Muscle of leg (tissue), 11 donors: ENCODE data around the gene VAMP8. TPM values are rescaled to one million over a fixed set of nuclear protein-coding genes. Genes with fewer than 3 reads are reported as not detected.
"Not testable (repeated sequence)": the region's sequence is repeated elsewhere in the genome, so short reads cannot be mapped to it uniquely, and the experiment has no call there.

Source experiments
- DNase-seq: peaks from one replicate; pipeline ENCODE4 v3.0.0; 2013
- H3K27ac ChIP-seq: one replicate; pipeline ENCODE4 v1.5.1; 2013; ENCODE audit warnings: mild to moderate bottlenecking, low read length, control low read depth
- H3K27me3 ChIP-seq: one replicate; pipeline ENCODE4 v1.6.1; 2013; ENCODE audit warnings: low read length; ENCODE audit not compliant: control insufficient read depth, insufficient read depth
- H3K36me3 ChIP-seq: one replicate; pipeline ENCODE4 v1.6.1; 2013; ENCODE audit warnings: low read length; ENCODE audit not compliant: control insufficient read depth, insufficient read depth
- H3K4me1 ChIP-seq: one replicate; pipeline ENCODE4 v1.6.1; 2013; ENCODE audit warnings: low read length; ENCODE audit not compliant: control insufficient read depth, insufficient read depth
- H3K4me3 ChIP-seq: one replicate; pipeline ENCODE4 v1.5.1; 2013; ENCODE audit warnings: low read length, control low read depth
- H3K9me3 ChIP-seq: replicated peaks from 2 replicates; pipeline ENCODE4 v1.6.1; 2013; ENCODE audit warnings: low read depth, low read length; ENCODE audit not compliant: control insufficient read depth
- WGBS: methylation state at CpG from one replicate; pipeline ENCODE4 v1.1.5; 2013; ENCODE audit warnings: missing lambda C conversion rate; ENCODE audit not compliant: insufficient coverage; 5-methylcytosine and 5-hydroxymethylcytosine counted together
- polyA plus RNA-seq, 8 donors: library from polyadenylated mRNA; unstranded; fragments of 120-200 nt; gene quantifications; one replicate each; pipeline versions ENCODE4 v1.2.1 to v1.2.3, GENCODE V29; 2013; ENCODE audit warnings: inconsistent platforms in 1 of 8, low replicate concordance in 1 of 8; ENCODE audit not compliant: insufficient read length in 8 of 8, insufficient read depth in 1 of 8
- total RNA-seq: library from RNA; stranded (reverse); fragments of 120-200 nt; gene quantifications from one replicate; pipeline ENCODE4 v1.2.4, GENCODE V29; 2013

VAMP8 gene
- total and polyA plus RNA-seq, 9 donors = 9.8 to 17.8 (median 12.3) TPM

GRCh38 chr2:85537600-85538506, 39.5 kb upstream of the VAMP8 start:
- Histone ChIP-seq H3K4me1 (peaks cover 19% of the 10 kb centered on the region), H3K4me3 (peak overlapping the region; percentile 94), H3K27me3 (no peaks in the 10 kb centered on the region), H3K9me3 (no peaks in the 10 kb centered on the region), H3K27ac (peak overlapping the region; percentile 98), H3K36me3 (peaks cover 25% of the 10 kb centered on the region)
- DNase-seq = peak; percentile 69
- WGBS = under 1% methylated on average over 28 of the region's 35 CpGs

DNA sequence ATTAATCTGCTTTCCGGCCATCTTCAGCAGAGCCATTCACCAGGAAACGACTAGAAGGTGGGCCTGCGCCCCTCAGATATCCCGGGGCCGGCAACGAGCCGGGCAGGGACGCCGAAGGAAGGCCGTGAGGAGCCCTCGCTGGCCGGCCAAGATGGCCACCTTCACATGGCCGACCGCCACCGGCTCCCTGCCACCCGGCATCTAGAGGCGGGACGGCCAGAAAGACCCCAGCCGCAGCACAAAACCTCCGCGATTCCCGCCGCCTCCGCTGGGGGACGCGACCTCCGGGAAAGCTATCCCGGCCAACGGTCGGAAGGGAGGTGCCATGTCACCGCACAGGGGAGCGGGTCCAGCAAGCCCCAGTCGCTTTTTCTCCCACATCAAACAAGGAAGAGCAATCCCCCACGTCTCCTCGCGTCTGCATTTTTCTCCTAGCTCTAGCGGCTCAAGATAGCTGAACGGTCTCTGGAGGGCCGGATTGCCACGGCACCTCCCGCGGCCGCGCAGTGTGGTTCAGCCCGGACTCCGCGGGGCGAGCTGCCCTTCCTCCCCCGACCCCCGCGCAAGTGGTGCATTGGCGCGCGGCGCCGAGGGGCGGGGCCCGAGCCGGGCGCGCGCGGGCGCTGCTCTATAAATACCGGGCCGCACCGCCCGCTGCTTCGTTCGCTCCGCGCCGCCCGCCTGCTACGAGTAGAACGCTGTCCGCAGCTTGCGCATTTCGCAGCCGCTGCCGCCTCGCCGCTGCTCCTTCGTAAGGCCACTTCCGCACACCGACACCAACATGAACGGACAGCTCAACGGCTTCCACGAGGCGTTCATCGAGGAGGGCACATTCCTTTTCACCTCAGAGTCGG, 38.7 kb upstream of the VAMP8 start, which contains the start of gene MAT2A:
Gene MAT2A, plus strand, starts transcription at position 662 of the 854 bp plus-strand sequence. Its CDS starts 120 bp downstream, at position 782.
- Histone ChIP-seq H3K4me1 (peaks cover 19% of the 10 kb centered on the region), H3K9me3 (no peaks in the 10 kb centered on the region), H3K27me3 (no peaks in the 10 kb centered on the region), H3K27ac (peak within 1 kb of the TSS; percentile 98), H3K36me3 (peaks cover 34% of the 10 kb centered on the region), H3K4me3 (peak within 1 kb of the TSS; percentile 94)
- WGBS = under 1% methylated on average over 91 of the region's 92 CpGs
- peak; percentile 98 for DNase-seq

- WGBS = under 1% methylated on average over 41 of the region's 67 CpGs
- no peaks in the 10 kb centered on the region for H3K9me3 ChIP-seq
- H3K4me1 ChIP-seq = peaks cover 19% of the 10 kb centered on the region
- H3K36me3 ChIP-seq = peaks cover 42% of the 10 kb centered on the region
- H3K27me3 ChIP-seq = no peaks in the 10 kb centered on the region
- peak overlapping the region; percentile 96 for H3K27ac ChIP-seq
- H3K4me3 ChIP-seq = peak overlapping the region; percentile 94
- peak; percentile 91 for DNase-seq
Measured at GRCh38 chr2:85539361-85540132, 37.8 kb upstream of the VAMP8 start.

DNA sequence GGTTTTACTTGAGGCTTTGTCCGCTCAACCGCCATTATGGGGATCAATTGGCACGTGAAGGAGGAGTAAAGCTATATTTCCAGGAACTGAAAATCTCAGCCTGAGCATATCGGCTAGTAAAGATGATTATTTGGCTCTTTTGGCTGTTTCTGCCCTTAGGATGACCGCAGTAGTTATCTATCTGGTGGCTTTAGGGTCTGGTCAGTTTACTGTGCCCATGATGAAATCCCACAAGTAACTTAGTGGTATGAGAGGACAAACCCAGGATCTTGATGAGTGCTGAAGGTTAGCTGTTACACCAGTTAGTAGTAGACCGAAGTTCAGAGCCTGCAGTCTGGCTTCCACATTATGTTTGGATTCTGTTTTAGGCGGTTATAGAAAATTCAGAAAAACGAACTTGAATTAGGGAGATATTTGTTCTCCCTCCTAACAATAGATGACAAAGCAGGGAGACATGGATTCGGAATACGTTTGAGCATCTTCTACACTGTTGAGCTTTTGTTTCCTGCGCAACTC, 37.2 kb upstream of the VAMP8 start:
- Histone ChIP-seq H3K4me1 (peaks cover 19% of the 10 kb centered on the region), H3K9me3 (no peaks in the 10 kb centered on the region), H3K27me3 (no peaks in the 10 kb centered on the region), H3K4me3 (peak overlapping the region; percentile 94), H3K36me3 (peaks cover 47% of the 10 kb centered on the region), H3K27ac (peak overlapping the region; percentile 96)
- DNase-seq = no peak
- 0% methylated on average over 5 of the region's 11 CpGs for WGBS

- peaks cover 19% of the 10 kb centered on the region for H3K4me1 ChIP-seq
Measured at GRCh38 chr2:85541262-85541661, 36.1 kb upstream of the VAMP8 start.

GRCh38 chr2:85541753-85542457, 35.5 kb upstream of the VAMP8 start:
- Histone ChIP-seq H3K4me1 (peaks cover 19% of the 10 kb centered on the region), H3K27ac (no peak overlapping the region), H3K9me3 (no peaks in the 10 kb centered on the region), H3K4me3 (no peak overlapping the region), H3K27me3 (no peaks in the 10 kb centered on the region), H3K36me3 (peaks cover 63% of the 10 kb centered on the region)
- WGBS = no CpG with 5 or more reads among the region's 5 CpGs
- no peak for DNase-seq

More at GRCh38 chr2:85541262-85541661, 36.1 kb upstream of the VAMP8 start:
- no peaks in the 10 kb centered on the region for H3K9me3 ChIP-seq
- peaks cover 57% of the 10 kb centered on the region for H3K36me3 ChIP-seq
- no peak for DNase-seq
- H3K27ac ChIP-seq = no peak overlapping the region
- 79% methylated on average over 2 of the region's 4 CpGs for WGBS
- no peaks in the 10 kb centered on the region for H3K27me3 ChIP-seq
- peak overlapping the region; percentile 94 for H3K4me3 ChIP-seq

DNA sequence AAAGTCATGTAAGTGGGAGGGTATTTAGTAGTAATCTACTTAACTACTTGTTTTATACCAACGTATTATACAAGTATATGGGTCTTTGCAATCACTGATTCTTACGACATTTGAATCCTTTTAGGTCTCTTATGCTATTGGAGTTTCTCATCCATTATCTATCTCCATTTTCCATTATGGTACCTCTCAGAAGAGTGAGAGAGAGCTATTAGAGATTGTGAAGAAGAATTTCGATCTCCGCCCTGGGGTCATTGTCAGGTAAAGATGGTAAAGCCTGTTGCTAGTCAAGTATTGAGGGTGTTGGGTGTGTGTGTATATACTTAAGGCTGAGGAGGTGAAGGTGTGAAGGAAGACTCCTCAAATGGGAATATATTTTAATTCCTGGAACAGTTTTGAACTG, 34.6 kb upstream of the VAMP8 start:
- peaks cover 11% of the 10 kb centered on the region for H3K4me1 ChIP-seq
- WGBS = 90% methylated on average over 2 of the region's 4 CpGs

DNA sequence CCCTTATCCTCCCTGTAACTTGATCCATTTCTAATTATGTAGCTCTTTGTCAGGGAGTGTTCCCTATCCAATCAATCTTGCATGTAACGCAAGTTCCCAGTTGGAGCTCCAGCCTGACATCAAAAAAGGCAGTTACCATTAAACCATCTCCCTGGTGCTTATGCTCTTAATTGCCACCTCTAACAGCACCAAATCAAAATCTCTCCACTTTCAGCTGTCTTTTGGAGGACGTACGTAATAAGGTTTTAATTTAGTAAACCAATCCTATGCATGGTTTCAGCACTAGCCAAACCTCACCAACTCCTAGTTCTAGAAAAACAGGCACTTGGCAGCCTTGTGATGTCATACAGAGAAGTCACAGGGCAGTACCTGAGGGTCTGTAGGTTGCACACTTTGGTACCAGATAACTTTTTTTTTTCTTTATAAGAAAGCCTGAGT, 33.1 kb upstream of the VAMP8 start:
- H3K4me3 ChIP-seq, DNase-seq, H3K27me3 ChIP-seq, H3K4me1 ChIP-seq, H3K27ac ChIP-seq, H3K9me3 ChIP-seq: not testable (repeated sequence)
- WGBS = no CpG with 5 or more reads among the region's 3 CpGs
- peaks cover 78% of the 10 kb centered on the region for H3K36me3 ChIP-seq

More for the DNA sequence above, 34.6 kb upstream of the VAMP8 start:
- H3K9me3 ChIP-seq = no peaks in the 10 kb centered on the region
- no peak overlapping the region for H3K27ac ChIP-seq
- DNase-seq = no peak
- peaks cover 71% of the 10 kb centered on the region for H3K36me3 ChIP-seq
- H3K27me3 ChIP-seq = no peaks in the 10 kb centered on the region
- H3K4me3 ChIP-seq = no peak overlapping the region
